NT2/D1 (cell line): ENCODE measurements around the gene OGFOD3.

Experiments used
- SUZ12 ChIP-seq: IDR thresholded peaks from 2 replicates; pipeline ENCODE4 v1.6.1; 2011; ENCODE audit not compliant: insufficient read length, insufficient read depth; ENCODE audit errors: extremely low read depth
- YY1 ChIP-seq: IDR thresholded peaks from 2 replicates; pipeline ENCODE4 v1.6.1; 2011; ENCODE audit not compliant: insufficient read length, insufficient read depth

GRCh38 chr17:82449883-82450356 is 31.5 kb upstream of the OGFOD3 start:
- TF ChIP-seq YY1, result no peak
- TF ChIP-seq SUZ12, result no peak
